Astrocyte (in vitro differentiated cells and primary cell): Measurements from ENCODE around the gene ADARB2. TPM values are rescaled to one million over a fixed set of nuclear protein-coding genes. Genes with fewer than 3 reads are reported as not detected.

Experiments
- DNase-seq: peaks from one replicate; pipeline ENCODE4 v3.0.0-alpha.2; 2010; ENCODE audit warnings: low read depth
- FAIRE-seq: peaks from 2 replicates; lab custom pipeline; 2011; peaks lifted over from hg19 to GRCh38; lab: Jason Lieb, UNC
- H2AFZ ChIP-seq: 2 replicates; pipeline ENCODE4 v1.6.0; 2012; ENCODE audit warnings: low read depth, low read length, inconsistent platforms
- H3K27ac ChIP-seq: 2 replicates; pipeline ENCODE4 v1.5.1; 2011; ENCODE audit warnings: low read depth, low read length, inconsistent platforms
- H3K27me3 ChIP-seq: 2 replicates; pipeline ENCODE4 v1.6.0; 2011; ENCODE audit warnings: low read length, inconsistent platforms; ENCODE audit not compliant: insufficient read depth
- H3K36me3 ChIP-seq: 2 replicates; pipeline ENCODE4 v1.5.1; 2011; ENCODE audit warnings: low read length, inconsistent platforms; ENCODE audit not compliant: insufficient read depth
- H3K4me1 ChIP-seq: 2 replicates; pipeline ENCODE4 v1.5.1; 2011; ENCODE audit warnings: low read length, inconsistent platforms; ENCODE audit not compliant: insufficient read depth
- H3K4me2 ChIP-seq: 2 replicates; pipeline ENCODE4 v1.6.0; 2012; ENCODE audit warnings: low read length, inconsistent platforms
- H3K4me3 ChIP-seq: 2 replicates; pipeline ENCODE4 v1.5.1; 2011; ENCODE audit warnings: low read depth, mild to moderate bottlenecking, low read length, inconsistent platforms; ENCODE audit not compliant: insufficient read depth
- H3K79me2 ChIP-seq: 2 replicates; pipeline ENCODE4 v1.6.0; 2012; ENCODE audit warnings: mild to moderate bottlenecking, low read length, inconsistent platforms; ENCODE audit not compliant: insufficient read depth
- H3K9ac ChIP-seq: 2 replicates; pipeline ENCODE4 v1.6.0; 2012; ENCODE audit warnings: mild to moderate bottlenecking, low read length, inconsistent platforms
- H3K9me3 ChIP-seq: 2 replicates; pipeline ENCODE4 v1.5.1; 2012; ENCODE audit warnings: low read depth, mild to moderate bottlenecking, low read length, inconsistent platforms; ENCODE audit not compliant: insufficient read depth
- H4K20me1 ChIP-seq: 2 replicates; pipeline ENCODE4 v1.6.0; 2012; ENCODE audit warnings: low read length, inconsistent platforms; ENCODE audit not compliant: insufficient read depth
- H3K27ac Mint-ChIP-seq: one replicate; pipeline ENCODE4 v1.8.0; 2021; ENCODE audit warnings: mild to moderate bottlenecking, mixed read lengths; ENCODE audit not compliant: unreplicated experiment
- H3K27me3 Mint-ChIP-seq: one replicate; pipeline ENCODE4 v1.8.0; 2021; ENCODE audit warnings: low read depth, mixed read lengths; ENCODE audit not compliant: unreplicated experiment
- H3K36me3 Mint-ChIP-seq: one replicate; pipeline ENCODE4 v1.8.0; 2021; ENCODE audit warnings: low read depth, mixed read lengths; ENCODE audit not compliant: unreplicated experiment
- H3K4me1 Mint-ChIP-seq: one replicate; pipeline ENCODE4 v1.8.0; 2021; ENCODE audit warnings: low read depth, mixed read lengths; ENCODE audit not compliant: unreplicated experiment
- H3K4me3 Mint-ChIP-seq: one replicate; pipeline ENCODE4 v1.8.0; 2021; ENCODE audit warnings: mild to moderate bottlenecking, moderate library complexity, mixed read lengths; ENCODE audit not compliant: unreplicated experiment
- H3K9me3 Mint-ChIP-seq: one replicate; pipeline ENCODE4 v1.8.0; 2021; ENCODE audit warnings: mild to moderate bottlenecking, mixed read lengths; ENCODE audit not compliant: unreplicated experiment
- EZH2 ChIP-seq: IDR thresholded peaks from 2 replicates; pipeline ENCODE4 v1.6.1; 2012; ENCODE audit warnings: mild to moderate bottlenecking, low read length, inconsistent platforms; ENCODE audit not compliant: insufficient read depth
- total RNA-seq: library from RNA; stranded (reverse); gene quantifications from 2 replicates; pipeline ENCODE4 v1.2.1, GENCODE V29; 2021
- TF ChIP-seq, protein P1 (sequence below): IDR thresholded peaks from 2 replicates; pipeline ENCODE4 v1.5.1; 2011; ENCODE audit warnings: low read depth, mild to moderate bottlenecking, inconsistent platforms, low read length, moderate library complexity; ENCODE audit not compliant: insufficient read depth

Gene ADARB2
- total RNA-seq, 1 donor from 2014 or later, result 0.18 TPM

DNA sequence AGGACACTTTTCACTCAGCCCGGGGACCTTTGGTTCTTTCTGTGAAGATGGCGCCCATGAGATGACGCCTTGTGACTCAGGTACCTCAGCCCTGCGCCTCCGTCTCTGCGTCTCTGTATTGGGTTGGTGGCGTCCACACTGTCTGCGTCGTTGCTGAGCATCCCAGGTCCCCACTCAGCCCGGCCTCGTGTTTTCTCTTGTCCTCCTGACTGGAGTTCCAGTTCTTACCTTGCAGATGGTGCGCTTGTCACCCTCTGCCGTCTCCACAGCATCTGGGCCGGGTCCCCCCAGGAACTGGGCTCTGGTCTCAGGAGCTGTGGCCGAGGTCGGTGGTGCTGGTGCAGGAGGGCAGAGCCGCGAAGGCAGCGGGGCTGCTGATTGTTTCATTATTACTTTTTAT is 530.7 kb downstream of the ADARB2 start:
- H3K27ac Mint-ChIP-seq, result no peak overlapping the region
- no peak overlapping the region for H3K27ac ChIP-seq
- no peaks in the 10 kb centered on the region for H3K36me3 Mint-ChIP-seq
- DNase-seq (no peak), FAIRE-seq (no peak)
- no peak overlapping the region for H3K4me3 Mint-ChIP-seq
- no peak overlapping the region for H3K9ac ChIP-seq
- TF ChIP-seq, protein P1, sequence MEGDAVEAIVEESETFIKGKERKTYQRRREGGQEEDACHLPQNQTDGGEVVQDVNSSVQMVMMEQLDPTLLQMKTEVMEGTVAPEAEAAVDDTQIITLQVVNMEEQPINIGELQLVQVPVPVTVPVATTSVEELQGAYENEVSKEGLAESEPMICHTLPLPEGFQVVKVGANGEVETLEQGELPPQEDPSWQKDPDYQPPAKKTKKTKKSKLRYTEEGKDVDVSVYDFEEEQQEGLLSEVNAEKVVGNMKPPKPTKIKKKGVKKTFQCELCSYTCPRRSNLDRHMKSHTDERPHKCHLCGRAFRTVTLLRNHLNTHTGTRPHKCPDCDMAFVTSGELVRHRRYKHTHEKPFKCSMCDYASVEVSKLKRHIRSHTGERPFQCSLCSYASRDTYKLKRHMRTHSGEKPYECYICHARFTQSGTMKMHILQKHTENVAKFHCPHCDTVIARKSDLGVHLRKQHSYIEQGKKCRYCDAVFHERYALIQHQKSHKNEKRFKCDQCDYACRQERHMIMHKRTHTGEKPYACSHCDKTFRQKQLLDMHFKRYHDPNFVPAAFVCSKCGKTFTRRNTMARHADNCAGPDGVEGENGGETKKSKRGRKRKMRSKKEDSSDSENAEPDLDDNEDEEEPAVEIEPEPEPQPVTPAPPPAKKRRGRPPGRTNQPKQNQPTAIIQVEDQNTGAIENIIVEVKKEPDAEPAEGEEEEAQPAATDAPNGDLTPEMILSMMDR, result no peak
- TF ChIP-seq EZH2, result no peak
- no peaks in the 10 kb centered on the region for H4K20me1 ChIP-seq
- peaks cover 32% of the 10 kb centered on the region for H3K27me3 Mint-ChIP-seq
- H3K4me1 Mint-ChIP-seq, result no peaks in the 10 kb centered on the region
- no peaks in the 10 kb centered on the region for H3K27me3 ChIP-seq
- no peak overlapping the region for H3K4me2 ChIP-seq
- no peaks in the 10 kb centered on the region for H3K79me2 ChIP-seq
- H3K9me3 Mint-ChIP-seq, result no peaks in the 10 kb centered on the region
- H3K4me1 ChIP-seq, result no peaks in the 10 kb centered on the region
- H2AFZ ChIP-seq, result no peak overlapping the region
- H3K4me3 ChIP-seq, result no peak overlapping the region
- H3K36me3 ChIP-seq, result no peaks in the 10 kb centered on the region
- H3K9me3 ChIP-seq, result peaks cover 5% of the 10 kb centered on the region

- H3K27ac ChIP-seq, result no peak overlapping the region
- no peak overlapping the region for H3K4me3 ChIP-seq
- H3K36me3 ChIP-seq, result no peaks in the 10 kb centered on the region
- no peak for DNase-seq
- no peaks in the 10 kb centered on the region for H3K79me2 ChIP-seq
- Mint-ChIP-seq H3K9me3 (no peaks in the 10 kb centered on the region), H3K4me1 (no peaks in the 10 kb centered on the region), H3K4me3 (no peak overlapping the region), H3K36me3 (no peaks in the 10 kb centered on the region), H3K27me3 (peaks cover 27% of the 10 kb centered on the region), H3K27ac (no peak overlapping the region)
- no peaks in the 10 kb centered on the region for H3K4me1 ChIP-seq
- H2AFZ ChIP-seq, result no peak overlapping the region
- H4K20me1 ChIP-seq, result no peaks in the 10 kb centered on the region
- H3K4me2 ChIP-seq, result no peak overlapping the region
- TF ChIP-seq, protein P1, result no peak
- H3K27me3 ChIP-seq, result no peaks in the 10 kb centered on the region
- FAIRE-seq, result no peak
- H3K9ac ChIP-seq, result no peak overlapping the region
- peaks cover 5% of the 10 kb centered on the region for H3K9me3 ChIP-seq
Observed at GRCh38 chr10:1206101-1206500, 531.2 kb downstream of the ADARB2 start.

DNA sequence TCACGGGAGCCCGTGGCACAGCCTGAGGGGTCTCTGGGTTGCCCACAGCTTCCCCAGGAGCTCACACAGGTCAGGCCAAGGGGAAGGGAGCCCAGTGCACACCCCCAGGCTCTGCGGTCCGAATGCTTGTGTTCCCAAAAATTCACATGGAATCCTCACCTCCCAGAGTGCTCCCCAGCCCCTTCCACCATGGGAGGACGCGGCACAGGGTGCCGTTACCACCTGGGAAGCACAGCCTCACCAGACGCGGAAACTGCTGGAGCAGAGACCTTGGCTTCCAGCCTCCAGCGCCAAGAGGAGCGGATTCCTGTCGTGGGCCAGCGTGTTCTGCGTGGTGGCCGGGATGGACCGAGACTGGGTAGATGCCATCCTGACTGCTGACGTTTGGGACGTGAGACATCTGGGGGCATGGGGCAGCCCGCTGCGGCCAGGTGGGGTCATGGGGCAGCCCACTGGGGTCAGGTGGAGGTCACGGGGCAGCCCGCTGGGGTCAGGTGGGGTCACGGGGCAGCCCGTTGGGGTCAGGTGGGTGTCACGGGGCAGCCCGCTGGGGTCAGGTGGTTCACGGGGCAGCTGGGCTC is 531.8 kb downstream of the ADARB2 start:
- DNase-seq (no peak), FAIRE-seq (no peak)
- Histone ChIP-seq H3K36me3 (no peaks in the 10 kb centered on the region), H3K27me3 (no peaks in the 10 kb centered on the region), H3K4me1 (no peaks in the 10 kb centered on the region), H3K4me3 (no peak overlapping the region), H3K79me2 (no peaks in the 10 kb centered on the region), H3K4me2 (no peak overlapping the region), H4K20me1 (no peaks in the 10 kb centered on the region), H3K9me3 (peaks cover 5% of the 10 kb centered on the region), H3K9ac (no peak overlapping the region), H3K27ac (no peak overlapping the region), H2AFZ (no peak overlapping the region)
- H3K27ac Mint-ChIP-seq, result no peak overlapping the region
- no peaks in the 10 kb centered on the region for H3K36me3 Mint-ChIP-seq
- no peaks in the 10 kb centered on the region for H3K9me3 Mint-ChIP-seq
- H3K4me3 Mint-ChIP-seq, result no peak overlapping the region
- TF ChIP-seq, protein P1, result no peak
- no peak for TF ChIP-seq EZH2
- peaks cover 27% of the 10 kb centered on the region for H3K27me3 Mint-ChIP-seq
- no peaks in the 10 kb centered on the region for H3K4me1 Mint-ChIP-seq
